Panc1 (cell line): ENCODE data around the gene OAS1.

Source experiments
- CTCF ChIP-seq: fragments of 450-650 bp; IDR thresholded peaks from 2 replicates; pipeline ENCODE4 v1.5.1; 2017; ENCODE audit warnings: mild to moderate bottlenecking
- POLR2AphosphoS5 ChIP-seq: IDR thresholded peaks from 2 replicates; pipeline ENCODE4 v1.6.1; 2012; ENCODE audit warnings: mild to moderate bottlenecking, low read depth, low read length, moderate library complexity

- TF ChIP-seq CTCF (no peak), POLR2AphosphoS5 (no peak)
These were observed 31.2 kb upstream of the OAS1 start for GRCh38 chr12:112875608-112876007.
